NCI-H2227 treated with DMSO at 0.1 percent for 48 hours (cell line): Measurements from ENCODE around the gene TTK.
"Not testable (repeated sequence)": the region's sequence is repeated elsewhere in the genome, so short reads cannot be mapped to it uniquely, and the experiment has no call there.

Experiments used
- DNase-seq: peaks from one replicate; lab custom pipeline; 2025; lab: John Stamatoyannopoulos, UW

TTK gene

DNA sequence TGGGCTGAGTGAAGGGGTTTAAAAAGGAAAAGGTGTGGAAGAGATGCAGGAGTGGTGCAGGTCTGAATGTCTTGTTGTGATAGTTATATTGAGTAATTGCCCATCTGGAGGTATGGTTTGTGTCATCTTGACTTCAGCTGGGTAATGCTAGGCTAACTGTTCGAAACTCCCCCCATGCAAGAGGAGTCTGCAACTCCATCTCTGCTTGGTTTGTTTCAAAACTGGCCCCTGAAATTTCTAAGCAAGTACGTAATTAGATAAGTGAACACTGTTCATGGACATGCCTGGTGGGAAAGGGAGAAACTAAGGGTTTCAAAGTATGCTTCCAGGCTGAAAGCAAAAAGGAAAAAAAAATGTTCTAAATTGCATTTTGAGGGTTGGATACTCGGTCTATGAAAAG lies 17.1 kb downstream of the TTK start:
- DNase-seq: no peak

- no peak for DNase-seq
Measured at GRCh38 chr6:80022803-80023202, 18.4 kb downstream of the TTK start.

- DNase-seq: no peak
Measured at GRCh38 chr6:80028589-80028988, 24.1 kb downstream of the TTK start.

DNA sequence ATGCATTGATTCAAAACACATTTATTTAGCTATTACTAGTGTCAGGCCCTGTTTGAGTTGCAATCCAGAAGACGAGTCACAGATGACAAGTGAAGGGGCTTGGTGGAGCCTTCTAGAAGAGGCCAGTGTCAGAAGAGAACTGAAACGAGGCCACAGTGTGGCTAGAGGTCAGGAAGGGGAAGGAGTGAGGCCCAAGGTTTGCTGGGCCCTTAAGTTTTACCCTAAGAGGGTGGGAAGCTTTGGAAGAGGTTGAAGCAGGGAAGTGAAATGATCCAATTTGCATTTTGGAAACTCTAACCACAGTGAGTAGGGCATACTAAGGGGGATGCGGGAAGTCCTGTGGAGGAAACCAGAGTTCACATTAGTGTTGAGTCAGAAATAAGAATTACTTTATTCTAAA lies 25.0 kb downstream of the TTK start:
- no peak for DNase-seq

DNA sequence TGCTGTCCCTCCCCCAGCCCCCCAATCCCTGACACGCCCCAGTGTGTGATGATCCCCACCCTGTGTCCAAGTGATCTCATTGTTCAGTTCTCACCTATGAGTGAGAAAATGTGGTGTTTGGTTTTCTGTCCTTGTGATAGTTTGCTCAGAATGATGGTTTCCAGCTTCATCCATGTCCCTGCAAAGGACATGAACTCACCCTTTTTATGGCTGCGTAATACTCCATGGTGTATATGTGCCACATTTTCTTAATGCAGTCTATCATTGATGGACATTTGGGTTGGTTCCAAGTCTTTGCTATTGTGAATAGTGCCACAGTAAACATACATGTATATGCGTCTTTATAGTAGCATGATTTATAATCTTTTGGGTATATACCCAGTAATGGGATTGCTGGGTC lies 43.8 kb downstream of the TTK start:
- DNase-seq: not testable (repeated sequence)

- no peak for DNase-seq
Measured at GRCh38 chr6:80060774-80061173, 56.3 kb downstream of the TTK start.

DNA sequence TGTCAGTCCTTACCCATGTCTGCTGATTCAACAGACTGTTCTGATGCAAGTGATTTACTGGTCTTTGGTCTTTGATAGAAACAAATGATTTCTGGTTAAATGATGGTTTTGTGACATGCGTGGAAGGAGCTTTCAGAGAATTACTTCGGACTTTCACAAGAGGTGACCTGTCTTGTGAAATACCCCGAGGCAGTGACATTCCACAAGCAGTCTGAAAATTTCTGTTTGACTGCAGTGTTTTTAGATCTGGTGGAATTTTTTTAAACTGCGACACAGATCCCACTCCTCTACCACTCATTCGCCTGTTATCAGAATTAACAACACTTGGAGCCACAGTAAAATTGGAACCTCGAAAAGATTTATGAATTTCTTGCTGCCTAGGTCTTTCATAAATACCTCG lies 63.7 kb downstream of the TTK start:
- not testable (repeated sequence) for DNase-seq

DNA sequence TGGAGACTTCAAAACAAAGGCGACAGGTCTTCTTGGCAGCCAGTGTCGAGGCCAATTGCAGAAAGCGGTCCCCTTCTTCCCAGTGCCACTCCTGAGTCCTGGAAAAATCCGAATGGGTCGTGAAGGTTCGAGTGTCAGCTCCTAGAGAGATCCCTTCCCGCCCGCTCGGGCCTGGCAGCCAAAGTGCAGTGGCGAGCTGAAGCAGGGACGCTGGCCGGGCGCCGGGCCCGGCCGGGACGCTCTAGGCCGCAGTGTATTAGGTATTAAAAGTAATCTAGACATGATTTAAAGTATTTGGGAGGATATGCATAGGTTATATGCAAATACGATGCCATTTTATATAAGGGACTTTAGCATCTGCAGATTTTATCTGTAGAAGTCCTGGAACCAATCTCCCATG lies 66.0 kb downstream of the TTK start:
- DNase-seq: not testable (repeated sequence)

DNA sequence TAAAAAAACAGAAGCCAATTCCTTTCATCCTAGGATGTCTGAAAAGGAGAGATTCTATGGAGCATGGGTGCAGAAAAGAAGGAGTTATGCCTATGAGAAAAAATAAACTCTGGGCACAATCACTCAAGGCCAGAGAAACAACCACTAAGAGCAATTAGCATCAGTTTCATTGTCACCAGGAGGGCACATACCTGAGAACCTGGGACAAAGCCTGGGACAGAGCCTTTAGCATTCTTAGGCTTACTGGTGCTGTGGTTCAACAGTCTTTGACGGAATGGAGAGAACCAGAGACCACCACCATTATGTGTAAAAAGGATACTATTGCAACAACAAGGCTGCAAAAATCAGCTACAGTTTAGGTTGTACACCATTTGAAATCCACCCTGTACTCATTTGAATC lies 72.6 kb downstream of the TTK start:
- DNase-seq: no peak

- no peak for DNase-seq
Measured at GRCh38 chr6:80088637-80089036, 84.2 kb downstream of the TTK start.

- DNase-seq: no peak
Measured at GRCh38 chr6:80091506-80091905, 87.1 kb downstream of the TTK start.
